ENCODE measurements around the gene CD5L.

The CD5L gene

DNA sequence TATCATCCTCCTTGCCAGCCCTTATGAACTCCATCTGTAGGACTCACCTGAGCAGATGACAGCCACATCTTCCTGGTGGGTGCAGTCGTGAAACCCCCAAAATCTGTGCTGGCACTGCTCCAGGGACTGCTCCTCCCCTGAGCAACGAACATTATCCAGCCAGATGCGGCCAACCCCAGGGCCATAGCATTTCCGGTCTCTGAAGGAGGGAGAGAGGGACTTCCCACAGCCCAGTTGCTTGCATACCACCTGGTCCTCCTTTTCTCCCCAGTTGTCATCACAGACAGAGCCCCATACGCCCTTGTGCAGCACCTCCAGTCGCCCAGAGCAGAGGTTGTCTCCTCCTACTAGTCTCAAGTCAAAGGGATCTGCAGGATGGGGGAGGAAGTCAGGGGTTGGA is 8.5 kb downstream of the CD5L start:
- no peak for DNase-seq
- TF ChIP-seq POLR2A (IDR thresholded peaks at IDR 0.05; ENCODE audit: low read length) (no peak), GATA1 (IDR thresholded peaks at IDR 0.05; ENCODE audit: low read depth, low read length) (no peak)

DNA sequence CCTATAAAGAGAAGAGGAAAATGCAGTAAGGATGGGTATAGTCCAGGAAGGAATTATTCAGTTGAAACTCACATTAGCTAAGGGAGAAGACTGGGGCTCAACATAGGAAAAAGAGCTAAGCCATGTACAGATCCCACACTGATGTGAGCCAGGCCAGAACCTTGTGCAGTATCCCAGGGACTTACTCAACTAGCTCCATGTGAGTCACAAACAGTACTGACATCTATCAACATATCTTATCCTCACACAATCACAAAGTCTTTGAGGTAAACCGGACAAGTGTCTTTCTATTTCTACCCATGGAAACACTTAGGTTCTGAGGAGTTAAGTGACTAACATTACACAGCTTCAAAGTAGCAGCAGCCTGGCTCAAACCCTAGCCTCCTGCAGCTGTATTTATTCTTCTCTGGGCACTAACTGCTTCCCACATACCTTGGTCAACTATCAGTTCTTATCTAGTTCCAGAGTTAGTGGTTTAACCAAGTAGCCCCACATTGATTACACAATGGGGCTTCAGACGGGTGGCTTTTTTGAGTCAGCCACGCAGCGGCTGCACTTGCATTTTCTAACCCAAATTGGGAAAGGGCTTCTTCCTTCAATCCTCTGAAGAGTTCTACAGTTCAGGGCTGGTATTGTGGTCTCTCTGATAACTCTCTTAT is 9.5 kb downstream of the CD5L start:
- TF ChIP-seq GATA1 (IDR thresholded peaks at IDR 0.05; ENCODE audit: low read depth, low read length), result no peak
- no peak for TF ChIP-seq POLR2A (IDR thresholded peaks at IDR 0.05; ENCODE audit: low read length)
- no peak for DNase-seq

DNA sequence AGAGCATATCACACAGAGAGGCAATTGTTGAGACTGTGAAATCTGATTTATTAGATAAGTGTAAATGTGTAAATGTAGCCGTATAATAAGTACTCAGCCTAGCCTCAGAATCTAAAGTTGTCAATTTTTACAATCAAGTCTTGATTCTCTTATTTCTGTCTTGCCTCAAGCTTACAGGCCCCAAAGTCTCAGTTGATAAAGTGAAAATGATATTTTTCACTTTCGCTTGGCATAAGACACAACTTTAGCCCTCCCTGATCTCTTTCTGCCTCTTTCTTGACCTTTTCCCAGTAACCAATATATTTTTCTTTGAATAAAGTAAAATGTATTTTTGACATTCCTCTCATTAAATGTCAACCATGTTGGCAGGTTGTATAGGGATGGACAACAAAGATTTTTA is 10.7 kb downstream of the CD5L start:
- TF ChIP-seq GATA1 (IDR thresholded peaks at IDR 0.05; ENCODE audit: low read depth, low read length) (no peak), POLR2A (IDR thresholded peaks at IDR 0.05; ENCODE audit: low read length) (no peak)
- DNase-seq, result no peak

DNA sequence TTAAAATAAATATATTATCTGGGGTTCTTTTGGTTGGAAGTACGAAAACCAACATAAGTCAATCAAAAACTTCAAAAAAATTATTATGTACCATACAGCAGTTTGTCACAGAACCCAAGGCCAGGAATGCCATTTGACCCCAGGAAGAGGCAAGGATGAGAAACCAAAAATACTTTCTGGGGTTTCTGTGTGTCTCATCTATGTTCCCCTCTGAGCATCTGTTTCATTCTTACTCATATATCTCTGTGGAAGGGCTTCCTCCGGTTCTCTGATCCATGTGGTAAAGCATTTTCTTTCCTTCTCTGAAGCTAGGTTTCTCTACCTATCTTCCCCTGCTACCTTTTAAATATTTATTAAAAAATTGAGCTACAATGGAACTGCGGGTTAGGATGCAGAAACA is 11.9 kb downstream of the CD5L start:
- no peak for DNase-seq
- TF ChIP-seq POLR2A (IDR thresholded peaks at IDR 0.05; ENCODE audit: low read length), result no peak
- TF ChIP-seq GATA1 (IDR thresholded peaks at IDR 0.05; ENCODE audit: low read depth, low read length), result no peak

DNA sequence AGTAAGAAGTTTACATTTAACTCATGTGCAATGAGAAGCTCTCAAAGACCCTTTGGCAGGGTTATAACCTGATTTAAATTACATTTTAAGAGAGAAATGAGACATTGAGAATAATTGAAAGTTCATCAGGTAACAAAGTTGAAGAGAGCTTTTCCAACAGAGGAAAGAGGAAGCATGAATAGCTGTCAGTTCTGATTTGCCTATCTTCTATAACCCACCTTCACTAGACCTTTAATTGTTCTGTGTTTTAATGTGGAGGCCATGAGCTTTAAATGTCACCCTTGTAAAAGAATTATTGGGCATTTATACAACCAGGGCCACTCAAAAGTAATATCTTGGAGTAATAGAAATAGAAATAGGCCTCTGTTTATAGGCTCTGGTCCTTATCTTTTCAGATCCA is 12.4 kb downstream of the CD5L start:
- no peak for DNase-seq
- TF ChIP-seq GATA1 (IDR thresholded peaks at IDR 0.05; ENCODE audit: low read depth, low read length), result no peak
- TF ChIP-seq POLR2A (IDR thresholded peaks at IDR 0.05; ENCODE audit: low read length), result no peak

DNA sequence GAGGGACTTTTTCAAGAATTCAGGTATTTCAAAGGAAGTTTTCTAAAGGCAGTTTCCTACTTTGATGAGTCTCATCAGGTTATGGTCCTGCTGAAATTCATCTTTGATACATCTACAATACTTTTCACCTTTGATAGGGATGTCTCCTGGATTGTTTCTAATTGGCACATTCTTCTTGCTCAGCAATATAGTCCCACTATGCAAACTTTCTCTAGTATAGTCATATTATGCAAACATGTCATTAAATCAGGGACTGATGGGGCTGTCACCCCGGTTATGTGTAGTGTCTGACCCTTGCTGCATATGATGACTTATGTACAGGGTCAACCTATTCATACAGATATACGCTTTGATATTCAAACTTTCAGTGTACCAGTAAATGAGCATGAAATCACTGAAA is 21.3 kb downstream of the CD5L start:
- no peak for DNase-seq
- no peak for TF ChIP-seq POLR2A (IDR thresholded peaks at IDR 0.05; ENCODE audit: low read length)
- no peak for TF ChIP-seq GATA1 (IDR thresholded peaks at IDR 0.05; ENCODE audit: low read depth, low read length)

DNA sequence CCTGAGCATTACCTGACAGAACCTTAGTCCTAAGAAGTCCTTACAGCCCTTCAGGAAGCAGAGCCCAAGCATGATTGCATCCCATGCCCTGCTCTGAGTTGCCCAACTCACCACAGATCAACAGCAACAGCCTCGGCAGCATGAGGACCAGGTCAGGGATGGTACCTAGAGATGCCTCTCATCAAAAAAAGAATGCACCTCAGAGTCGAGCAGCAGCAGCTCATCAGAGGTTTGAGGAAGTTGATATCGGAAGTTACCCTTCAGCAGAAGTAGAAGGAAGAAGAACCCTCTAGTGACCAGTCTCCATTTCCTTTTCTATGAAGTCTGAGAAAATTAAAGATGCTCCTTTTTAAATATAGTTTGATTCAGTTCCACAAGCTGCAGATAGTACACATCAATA is 21.7 kb downstream of the CD5L start, which contains the start of gene FCRL1:
Gene FCRL1 (minus strand): TSS at position 225 of the 400 bp plus-strand sequence. CDS start 83 bp downstream, at position 142.
- TF ChIP-seq GATA1 (IDR thresholded peaks at IDR 0.05; ENCODE audit: low read depth, low read length), result no peak
- no peak for TF ChIP-seq POLR2A (IDR thresholded peaks at IDR 0.05; ENCODE audit: low read length)
- DNase-seq, result no peak

DNA sequence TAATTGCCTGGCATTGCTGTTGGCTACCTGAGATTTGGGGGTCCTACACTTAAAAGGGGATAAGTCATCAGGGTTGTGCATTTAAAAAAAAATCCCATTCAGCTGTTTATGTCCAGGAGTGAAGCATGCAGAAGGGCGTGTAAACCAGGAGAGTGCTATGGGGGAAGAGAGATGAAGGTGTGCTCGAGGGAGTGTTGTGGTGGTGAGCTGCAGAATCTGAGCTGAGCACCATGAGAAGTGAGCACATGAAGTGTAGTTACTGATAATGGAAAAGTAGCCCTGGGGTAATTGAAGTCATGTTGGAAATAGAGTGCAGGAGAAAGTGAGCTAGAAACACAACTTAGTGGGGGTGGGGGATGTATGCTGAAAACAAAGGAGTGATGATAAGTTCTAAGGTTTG is 22.4 kb downstream of the CD5L start:
- TF ChIP-seq POLR2A (IDR thresholded peaks at IDR 0.05; ENCODE audit: low read length) (no peak), GATA1 (IDR thresholded peaks at IDR 0.05; ENCODE audit: low read depth, low read length) (no peak)
- no peak for DNase-seq

DNA sequence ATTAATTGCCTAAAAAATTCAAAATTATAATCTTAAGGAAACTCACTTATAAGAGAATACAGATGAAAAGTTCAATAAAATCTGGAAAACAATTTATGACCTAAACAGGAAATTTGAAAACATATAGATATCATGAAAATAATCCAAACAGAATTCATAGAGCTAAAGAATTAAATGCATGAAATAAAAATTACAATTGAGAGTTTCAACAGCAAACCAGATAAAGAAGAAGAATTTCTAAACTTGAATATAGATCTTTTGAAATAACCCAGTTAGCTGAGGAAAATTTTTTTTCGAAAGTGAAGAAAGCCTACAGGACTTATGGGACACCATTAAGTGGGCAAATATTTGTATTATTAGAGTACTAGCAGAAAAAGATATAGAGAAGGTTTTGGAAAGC is 28.3 kb downstream of the CD5L start:
- no peak for DNase-seq
- TF ChIP-seq POLR2A (IDR thresholded peaks at IDR 0.05; ENCODE audit: low read length) (no peak), GATA1 (IDR thresholded peaks at IDR 0.05; ENCODE audit: low read depth, low read length) (no peak)

DNA sequence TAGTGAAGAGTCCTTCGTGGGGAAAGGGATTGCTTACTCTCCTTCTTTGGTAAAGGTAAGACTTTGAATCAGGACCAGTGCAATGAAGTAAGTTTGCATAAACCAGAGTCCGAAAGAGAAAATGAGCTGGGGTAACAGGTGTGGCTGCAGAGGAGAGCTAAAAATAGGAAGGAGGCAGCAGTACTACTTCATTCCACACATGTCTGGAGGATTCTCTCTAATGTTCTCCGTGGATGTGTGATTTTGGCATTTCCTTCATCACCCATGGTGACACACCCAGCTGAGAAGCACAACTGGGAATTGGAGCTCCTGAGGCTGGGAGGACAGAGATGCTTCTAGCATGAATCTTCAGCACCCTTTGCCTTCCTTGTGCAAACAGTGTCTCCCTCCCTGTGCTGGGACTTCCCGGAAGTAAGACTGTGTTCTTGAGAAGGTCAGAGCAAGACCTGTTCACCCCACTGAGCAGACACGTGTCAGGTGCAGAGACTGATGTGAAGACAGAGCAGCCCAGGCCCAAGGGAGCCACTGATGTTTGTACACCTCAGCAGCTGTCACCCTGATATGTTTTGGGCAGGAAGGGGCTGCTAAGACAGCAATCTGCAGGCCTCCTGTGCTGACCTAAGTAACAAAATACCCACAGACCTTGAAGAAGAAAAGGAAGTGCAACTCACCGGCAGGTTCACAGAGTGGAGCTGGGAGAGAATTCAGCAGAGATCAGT is 35.0 kb downstream of the CD5L start:
- TF ChIP-seq GATA1 (IDR thresholded peaks at IDR 0.05; ENCODE audit: low read depth, low read length), result no peak
- TF ChIP-seq POLR2A (IDR thresholded peaks at IDR 0.05; ENCODE audit: low read length), result no peak

DNA sequence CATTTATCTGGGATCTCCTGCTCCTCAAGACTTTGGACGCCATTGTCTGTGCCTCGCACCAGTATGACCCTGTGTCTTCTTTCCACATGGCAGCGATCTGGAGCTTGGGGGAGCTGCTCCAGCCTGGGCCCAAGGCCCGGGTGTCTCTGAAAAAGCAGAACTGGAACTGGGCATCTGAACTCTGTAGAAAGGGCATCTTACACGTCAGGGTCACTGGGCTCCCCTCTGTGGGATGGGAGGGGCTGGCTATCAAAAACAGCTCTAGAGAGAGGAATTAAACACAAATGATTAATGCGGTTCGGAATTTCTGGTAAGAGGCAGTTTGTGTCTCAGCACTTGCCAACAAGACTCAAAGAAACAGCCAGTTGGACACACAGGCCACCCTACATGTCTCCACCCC is 37.8 kb downstream of the CD5L start:
- TF ChIP-seq POLR2A (IDR thresholded peaks at IDR 0.05; ENCODE audit: low read length) (no peak), GATA1 (IDR thresholded peaks at IDR 0.05; ENCODE audit: low read depth, low read length) (no peak)
- no peak for DNase-seq

More for the DNA sequence above, 35.0 kb downstream of the CD5L start:
- no peak for DNase-seq

DNA sequence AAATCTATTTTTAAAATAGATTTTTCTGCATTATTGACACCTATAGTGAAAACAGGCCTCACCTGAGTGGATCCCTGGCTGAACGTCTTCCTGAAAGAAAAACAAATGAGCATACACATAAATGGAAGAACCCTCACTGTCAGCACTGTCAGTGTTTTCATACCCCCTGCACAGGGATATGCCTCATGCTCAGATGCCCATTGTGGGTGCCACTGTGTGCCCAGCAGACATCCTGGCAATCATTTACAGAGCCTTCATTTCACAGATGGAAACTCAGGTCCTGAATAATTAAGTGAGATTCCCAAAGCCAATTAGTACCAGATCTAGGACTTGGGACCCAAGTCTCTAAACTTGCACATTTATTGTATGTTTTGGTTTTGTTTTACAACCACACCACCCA is 41.6 kb downstream of the CD5L start:
- DNase-seq, result no peak
- no peak for TF ChIP-seq POLR2A (IDR thresholded peaks at IDR 0.05; ENCODE audit: low read length)

DNA sequence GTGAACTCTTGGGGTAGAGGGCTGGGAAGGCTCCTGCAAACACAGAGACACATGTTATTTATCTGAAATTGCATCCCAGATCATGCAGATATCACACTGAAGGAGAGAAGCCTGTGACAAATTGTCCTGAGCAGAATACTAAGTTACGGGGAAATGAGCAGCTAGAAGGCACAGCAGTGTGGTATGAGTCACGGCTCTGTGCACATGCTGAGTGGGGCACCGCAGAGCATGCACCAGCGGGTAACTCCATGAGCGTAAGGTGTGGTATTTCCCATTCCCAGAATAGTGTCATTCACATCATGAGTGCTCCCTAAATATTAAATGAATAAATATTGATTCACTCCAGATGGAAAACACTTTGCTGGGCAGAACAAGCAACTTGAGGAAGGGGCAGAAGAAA is 43.4 kb downstream of the CD5L start:
- TF ChIP-seq GATA1 (IDR thresholded peaks at IDR 0.05; ENCODE audit: low read depth, low read length), result no peak
- TF ChIP-seq POLR2A (IDR thresholded peaks at IDR 0.05; ENCODE audit: low read length), result no peak
- DNase-seq, result no peak

DNA sequence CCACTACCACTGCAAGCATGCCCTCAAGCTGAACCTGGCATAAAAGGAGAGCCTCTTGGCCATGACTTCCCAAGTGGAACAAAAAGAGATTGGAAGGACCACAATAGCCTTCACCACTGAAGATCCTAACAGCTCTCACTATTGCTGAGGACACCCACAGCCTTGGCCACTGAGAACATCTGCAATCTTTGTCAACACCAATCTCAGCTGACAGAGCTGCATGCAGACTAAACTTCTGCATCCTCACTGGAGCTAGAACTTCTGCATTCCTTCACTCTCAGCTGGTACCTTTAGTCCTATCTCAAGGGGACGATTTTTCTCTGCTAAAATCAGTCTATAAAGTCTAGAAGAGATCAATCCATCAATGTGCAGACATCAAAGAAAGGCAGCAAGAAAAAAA is 56.4 kb downstream of the CD5L start:
- TF ChIP-seq GATA1 (IDR thresholded peaks at IDR 0.05; ENCODE audit: low read depth, low read length), result no peak

DNA sequence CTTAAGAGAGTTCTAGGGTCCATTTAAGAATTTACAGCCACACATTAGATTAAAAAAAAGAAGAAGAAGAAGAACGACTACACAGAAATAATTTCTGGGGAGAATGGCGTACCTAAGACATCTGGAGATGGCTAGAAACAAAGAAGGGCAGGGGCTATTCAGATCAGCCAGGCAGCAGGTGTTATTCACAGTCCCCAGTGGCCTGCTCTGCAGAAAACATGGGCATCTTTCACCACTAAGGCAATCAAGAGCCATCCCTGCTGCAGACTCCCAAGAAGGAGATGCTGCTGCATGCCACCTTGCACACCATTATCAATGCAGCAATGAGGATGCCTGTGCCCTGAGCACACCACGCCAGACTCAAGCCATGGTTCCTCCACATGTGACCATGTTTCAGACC is 56.8 kb downstream of the CD5L start:
- TF ChIP-seq GATA1 (IDR thresholded peaks at IDR 0.05; ENCODE audit: low read depth, low read length), result no peak
- no peak for TF ChIP-seq POLR2A (IDR thresholded peaks at IDR 0.05; ENCODE audit: low read length)
- no peak for DNase-seq

More for the DNA sequence above, 56.4 kb downstream of the CD5L start:
- no peak for DNase-seq
